HG03558 (cell line): ENCODE data around the gene TCHH.
"Not testable (repeated sequence)": the region's sequence is repeated elsewhere in the genome, so short reads cannot be mapped to it uniquely, and the experiment has no call there.

ENCODE experiments used
- ATAC-seq: cut with Tn5 transposase; IDR thresholded peaks from one replicate; pipeline ENCODE4 v1.9.1; 2021; ENCODE audit warnings: moderate number of reproducible peaks; ENCODE audit not compliant: unreplicated experiment; ENCODE audit errors: extremely low read depth

TCHH gene

GRCh38 chr1:152112101-152112884 lies 3.0 kb downstream of the TCHH start:
- ATAC-seq = no peak

GRCh38 chr1:152111515-152111968 lies 3.7 kb downstream of the TCHH start:
- no peak for ATAC-seq

GRCh38 chr1:152110860-152111514 lies 4.3 kb downstream of the TCHH start:
- no peak for ATAC-seq

- no peak for ATAC-seq
Observed at GRCh38 chr1:152110365-152110859, 4.8 kb downstream of the TCHH start.

GRCh38 chr1:152109998-152110294 lies 5.3 kb downstream of the TCHH start:
- no peak for ATAC-seq

- no peak for ATAC-seq
Observed at GRCh38 chr1:152109231-152109997, 5.8 kb downstream of the TCHH start.

- no peak for ATAC-seq
Observed at GRCh38 chr1:152108882-152109222, 6.4 kb downstream of the TCHH start.

GRCh38 chr1:152107984-152108881 lies 7.0 kb downstream of the TCHH start:
- no peak for ATAC-seq

GRCh38 chr1:152107031-152107983 lies 7.9 kb downstream of the TCHH start:
- no peak for ATAC-seq

- no peak for ATAC-seq
Observed at GRCh38 chr1:152104854-152105253, 10.4 kb downstream of the TCHH start.

- no peak for ATAC-seq
Observed at GRCh38 chr1:152096931-152097330, 18.3 kb downstream of the TCHH start.

- ATAC-seq = no peak
Observed at GRCh38 chr1:152089014-152089674, 26.1 kb downstream of the TCHH start, which contains the start of gene TCHHL1. TSS of gene TCHHL1 (minus strand) at chr1:152089064. CDS start at chr1:152088143, 921 bp downstream.

GRCh38 chr1:152086760-152087159 lies 28.5 kb downstream of the TCHH start:
- no peak for ATAC-seq

- no peak for ATAC-seq
Observed at GRCh38 chr1:152084853-152085252, 30.4 kb downstream of the TCHH start.

GRCh38 chr1:152081026-152081425 lies 34.2 kb downstream of the TCHH start:
- not testable (repeated sequence) for ATAC-seq

- ATAC-seq = not testable (repeated sequence)
Observed at GRCh38 chr1:152080494-152080893, 34.8 kb downstream of the TCHH start.

- no peak for ATAC-seq
Observed at GRCh38 chr1:152078831-152079441, 36.3 kb downstream of the TCHH start.

GRCh38 chr1:152072311-152072710 lies 42.9 kb downstream of the TCHH start:
- no peak for ATAC-seq
